ENCODE data around the gene AOAH.

The AOAH gene

DNA sequence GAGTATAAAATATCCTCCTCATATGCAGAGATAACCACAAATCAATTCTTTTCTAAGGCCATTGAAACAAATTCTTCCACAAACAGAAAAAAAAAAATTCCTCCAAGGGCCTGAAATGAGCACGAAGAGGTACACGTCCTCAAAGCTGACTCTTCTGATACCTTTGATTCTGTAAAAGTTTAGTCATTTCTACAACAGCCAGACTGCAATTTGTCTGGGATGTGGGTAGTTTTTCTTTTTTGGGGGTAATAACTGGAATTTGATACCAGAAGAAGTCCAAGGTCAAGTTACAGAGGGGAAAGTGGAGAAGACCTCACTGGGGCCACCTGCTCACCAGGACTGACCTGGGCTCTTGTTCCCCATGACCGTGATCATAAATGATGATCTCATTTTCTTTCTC is 121.8 kb downstream of the AOAH start:
- DNase-seq (ENCODE audit: low read depth in 3 of 3), result no peak

DNA sequence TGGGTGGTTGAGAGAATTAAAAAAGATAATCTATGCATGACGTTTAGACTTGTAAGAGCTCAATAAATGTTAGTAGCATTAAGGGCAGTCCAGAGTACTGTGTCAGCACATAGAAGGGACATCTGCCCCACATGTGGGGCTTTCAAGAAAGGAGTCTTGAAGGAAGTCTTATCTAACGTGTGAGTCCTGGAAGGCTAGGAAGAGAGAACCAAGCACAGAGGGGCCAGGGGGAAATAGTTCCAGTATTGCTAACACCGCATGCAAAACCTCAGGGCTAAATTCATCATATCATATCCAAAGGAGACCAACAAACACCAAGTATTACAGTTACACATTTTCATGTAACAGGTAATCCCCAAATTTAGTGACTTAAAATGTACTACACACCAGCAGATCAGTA is 122.7 kb downstream of the AOAH start:
- DNase-seq (ENCODE audit: low read depth in 3 of 3), result no peak

DNA sequence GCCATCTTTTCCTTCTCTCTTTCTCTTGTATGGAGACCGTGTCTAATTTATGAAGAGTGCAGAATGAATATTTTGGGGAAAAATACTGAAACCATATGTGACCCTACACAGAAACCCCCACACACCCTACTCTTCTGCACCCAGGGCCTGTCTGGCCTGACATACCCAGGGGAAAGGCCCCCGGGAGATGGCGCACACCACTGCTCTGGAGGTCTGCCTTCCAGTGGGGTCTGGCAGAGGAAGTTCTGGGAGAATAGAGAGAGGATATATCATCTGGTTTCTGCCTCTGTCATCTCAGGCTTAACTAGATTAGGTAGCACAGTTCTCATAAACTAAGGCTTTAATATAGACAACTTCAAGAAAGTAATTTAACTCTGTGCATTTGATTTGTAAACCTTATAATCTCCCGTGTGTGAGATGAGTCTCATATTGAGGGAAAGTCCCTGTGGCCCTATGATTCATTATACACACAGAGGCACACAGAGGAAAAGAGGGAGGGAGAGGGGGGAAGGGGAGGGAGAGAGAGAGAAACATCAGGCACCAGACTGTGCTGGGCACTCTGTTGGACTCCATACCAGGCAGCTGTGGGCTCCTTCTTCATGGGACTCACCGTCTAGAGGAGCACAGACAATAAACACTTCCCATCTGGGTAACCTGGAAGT is 123.3 kb downstream of the AOAH start:
- no peak for DNase-seq (ENCODE audit: low read depth in 3 of 3)

DNA sequence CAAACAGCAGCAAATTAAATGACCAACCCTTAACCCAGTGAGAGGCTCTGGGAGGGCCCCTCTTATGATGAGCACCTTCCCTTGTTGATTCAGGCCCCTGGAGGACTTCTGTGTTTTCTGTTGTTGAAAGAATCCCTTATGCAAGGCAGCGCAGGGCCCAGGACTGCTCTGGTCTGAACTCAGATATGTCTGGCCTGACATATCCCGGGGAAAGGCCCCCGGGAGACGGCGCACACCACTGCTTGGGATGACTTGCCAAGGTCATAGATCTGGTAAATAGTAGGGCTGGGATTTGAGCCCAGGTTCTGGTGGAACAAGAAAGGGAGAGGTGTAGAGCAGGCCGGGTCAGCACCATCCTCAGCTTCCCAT is 124.0 kb downstream of the AOAH start:
- no peak for DNase-seq (ENCODE audit: low read depth in 3 of 3)

DNA sequence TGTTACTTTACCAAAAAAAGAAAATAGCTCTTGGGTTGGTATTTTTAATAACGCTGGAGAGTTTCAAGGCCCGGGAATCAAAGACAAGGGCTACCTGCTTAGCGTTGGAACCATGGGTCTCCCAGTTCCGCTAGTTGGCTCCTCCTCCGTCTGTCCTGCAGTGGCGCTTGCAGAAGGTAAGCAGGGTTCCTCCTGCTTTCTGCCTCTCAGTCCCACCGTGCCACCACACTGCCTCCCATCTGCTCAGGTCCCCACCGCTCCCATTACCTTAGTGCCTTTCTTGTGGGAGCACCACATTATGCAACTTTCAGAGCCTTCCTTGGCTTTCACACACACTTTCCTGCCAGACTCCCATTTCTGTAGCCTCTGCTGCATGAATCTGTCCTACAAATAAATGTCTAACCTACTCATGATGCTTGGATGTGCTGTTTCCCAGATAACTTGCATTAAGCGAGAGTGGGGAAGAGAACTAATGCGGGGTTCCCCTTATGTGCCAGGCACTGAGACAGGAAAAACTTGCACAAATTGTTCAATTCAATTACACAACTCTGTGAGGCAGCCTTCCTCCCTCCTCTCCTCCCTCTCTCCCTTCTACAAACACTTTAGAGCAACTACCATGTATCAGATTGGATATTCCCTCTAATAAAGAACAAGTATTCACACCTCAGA is 124.5 kb downstream of the AOAH start:
- no peak for DNase-seq (ENCODE audit: low read depth in 3 of 3)

DNA sequence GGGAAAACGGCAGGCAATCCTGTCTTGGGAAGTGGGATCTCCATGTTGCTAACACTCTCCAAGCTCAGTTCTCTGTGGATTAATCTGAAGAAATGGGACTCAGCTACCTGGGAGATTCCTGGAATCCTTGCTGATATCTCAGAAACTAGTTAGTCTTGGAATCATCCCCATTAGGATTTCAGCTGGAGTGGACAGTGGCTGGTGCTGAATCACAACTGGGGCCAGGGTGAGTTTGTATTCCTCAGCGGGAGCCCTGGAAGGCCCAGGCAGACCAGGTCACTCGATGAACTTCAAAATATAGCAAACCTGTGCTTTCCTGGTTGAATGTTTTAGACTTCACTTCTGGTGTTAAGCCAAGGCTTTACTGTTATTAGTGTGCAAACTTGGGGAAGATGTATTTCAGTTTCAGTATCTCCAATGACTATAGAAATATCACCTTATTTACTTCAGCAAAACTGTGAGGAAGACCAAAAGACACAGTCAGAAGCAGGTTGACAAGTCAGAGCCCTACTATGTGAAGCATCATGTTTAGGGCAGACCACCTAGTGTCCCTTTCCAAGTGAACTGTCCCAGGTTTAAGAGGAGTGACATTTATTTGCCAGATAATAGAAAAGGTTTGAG is 126.1 kb downstream of the AOAH start:
- no peak for DNase-seq (ENCODE audit: low read depth in 3 of 3)

DNA sequence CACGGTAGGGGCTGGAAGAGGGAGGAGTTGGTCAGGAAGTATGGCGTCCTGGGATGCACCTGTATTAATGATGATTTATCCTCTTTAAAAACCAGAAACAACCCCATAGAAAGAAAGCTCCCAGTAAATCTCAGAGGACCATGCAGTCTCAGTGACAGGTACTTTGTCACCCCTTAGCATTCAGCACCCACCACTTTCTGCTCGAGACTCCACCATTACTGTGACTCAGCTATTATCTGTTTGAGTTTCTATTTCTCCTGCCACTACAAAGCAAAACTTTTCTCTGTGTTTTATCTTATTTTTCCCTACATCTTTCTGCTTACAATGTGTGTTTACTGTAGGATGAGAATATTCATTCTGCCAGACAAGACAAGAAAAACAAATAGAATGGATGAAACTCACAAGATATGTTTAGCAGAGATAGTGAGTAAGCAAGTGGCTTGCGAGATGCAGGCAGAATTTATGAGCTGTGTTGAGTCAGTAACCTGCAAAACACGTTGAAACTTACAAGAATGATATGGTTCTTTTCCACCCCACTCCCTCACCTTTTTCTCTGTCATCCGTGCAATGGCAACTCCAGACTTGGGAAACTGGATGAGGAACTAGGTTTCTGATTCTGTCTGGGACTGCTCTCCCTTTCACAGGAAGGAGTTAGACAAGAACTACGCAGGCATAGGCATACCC is 127.1 kb downstream of the AOAH start:
- DNase-seq (ENCODE audit: low read depth in 3 of 3), result no peak

DNA sequence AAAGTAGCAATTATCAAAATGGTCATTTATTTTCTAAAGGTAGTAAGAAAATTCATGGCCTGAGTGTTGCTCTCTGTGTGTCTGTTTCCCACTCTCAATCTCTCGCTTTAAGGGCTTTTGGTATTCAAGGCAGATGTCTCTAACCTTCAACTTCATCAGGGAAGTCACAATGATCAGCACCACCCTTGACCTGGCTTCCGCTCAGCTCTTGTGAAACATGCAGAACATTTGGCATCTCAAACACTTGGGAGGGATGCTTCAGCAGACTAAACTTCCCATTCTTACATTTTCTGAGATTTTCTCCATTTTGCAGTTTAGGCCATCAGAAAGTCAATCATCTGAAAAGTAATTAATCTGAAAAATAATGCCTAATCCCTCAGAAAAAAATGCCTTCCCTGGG is 129.8 kb downstream of the AOAH start:
- no peak for DNase-seq (ENCODE audit: low read depth in 3 of 3)

DNA sequence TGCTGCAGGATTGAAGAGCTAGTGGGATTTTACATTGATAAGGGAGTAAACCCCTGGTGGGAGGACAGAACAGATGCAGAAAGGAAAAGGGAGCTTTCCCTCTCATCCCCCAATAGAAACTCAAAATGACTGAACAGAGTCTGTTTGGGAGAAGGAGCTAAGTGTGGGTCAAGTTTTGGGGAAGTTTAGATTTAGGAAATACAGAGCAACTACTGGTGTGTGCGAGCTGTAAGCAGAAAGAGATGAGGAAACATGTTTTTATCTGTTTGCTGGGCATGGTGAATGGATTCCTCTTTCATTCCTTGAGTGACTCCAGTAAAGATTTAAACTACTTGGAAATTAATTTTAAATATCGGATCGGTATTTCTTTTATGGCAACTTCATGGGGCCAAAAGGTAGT is 132.7 kb downstream of the AOAH start:
- DNase-seq (ENCODE audit: low read depth in 3 of 3), result no peak

DNA sequence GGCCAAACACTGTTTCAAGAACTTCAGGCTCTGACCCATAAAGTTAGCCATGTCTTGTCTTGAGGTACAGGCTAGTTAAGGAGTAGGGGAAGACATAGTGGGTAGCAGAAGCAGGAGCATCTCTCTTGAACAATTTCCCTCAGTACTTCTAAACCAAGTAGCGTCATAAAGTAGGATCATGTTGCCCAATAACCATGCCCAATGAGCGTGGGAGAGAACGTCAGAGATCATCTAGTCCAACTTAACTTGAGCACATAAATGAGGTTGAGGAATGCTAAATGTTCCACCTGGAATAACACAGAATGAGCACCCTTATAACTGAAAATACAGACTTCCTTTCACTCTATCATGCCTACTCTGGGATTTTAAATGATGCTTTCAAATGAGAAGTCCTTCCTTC is 134.9 kb downstream of the AOAH start:
- no peak for DNase-seq (ENCODE audit: low read depth in 3 of 3)

DNA sequence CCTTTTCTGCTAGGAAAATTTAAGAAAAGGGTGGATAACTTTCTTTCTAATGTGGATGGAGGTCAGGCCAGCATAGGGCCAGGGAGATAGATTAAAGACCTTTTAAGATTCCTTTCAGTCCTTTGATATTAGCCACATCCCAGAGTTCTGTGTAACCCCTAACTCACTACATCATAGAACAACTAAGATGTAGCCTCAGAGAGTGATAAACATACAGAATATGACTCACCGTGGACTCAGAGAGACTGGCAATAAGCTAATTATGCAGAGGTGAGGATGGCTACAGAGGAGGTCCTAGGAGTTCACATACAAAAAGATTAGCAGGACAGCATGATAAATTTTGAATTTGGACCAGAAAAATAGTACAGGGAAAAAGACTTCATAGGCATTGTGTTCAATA is 141.0 kb downstream of the AOAH start:
- no peak for DNase-seq (ENCODE audit: low read depth in 3 of 3)

DNA sequence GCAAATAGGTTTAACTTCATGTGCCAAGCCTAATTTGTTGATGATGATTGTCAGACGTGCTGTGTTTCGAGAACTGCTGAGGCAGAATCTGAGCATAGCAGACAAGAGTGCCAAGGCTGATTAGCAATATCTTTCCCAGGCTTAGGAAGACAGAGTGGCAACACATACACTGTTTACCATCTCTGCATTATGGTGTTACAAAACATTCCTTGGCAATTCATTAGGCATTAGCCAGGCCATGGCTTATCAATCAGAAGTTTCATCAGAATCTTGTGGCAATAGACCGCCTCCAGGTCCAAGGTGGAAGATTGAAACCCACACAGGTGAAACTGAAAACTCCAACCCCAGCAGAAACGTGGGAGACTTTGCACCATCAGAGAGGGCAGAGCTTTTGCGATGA is 148.5 kb downstream of the AOAH start:
- no peak for DNase-seq (ENCODE audit: low read depth in 3 of 3)

DNA sequence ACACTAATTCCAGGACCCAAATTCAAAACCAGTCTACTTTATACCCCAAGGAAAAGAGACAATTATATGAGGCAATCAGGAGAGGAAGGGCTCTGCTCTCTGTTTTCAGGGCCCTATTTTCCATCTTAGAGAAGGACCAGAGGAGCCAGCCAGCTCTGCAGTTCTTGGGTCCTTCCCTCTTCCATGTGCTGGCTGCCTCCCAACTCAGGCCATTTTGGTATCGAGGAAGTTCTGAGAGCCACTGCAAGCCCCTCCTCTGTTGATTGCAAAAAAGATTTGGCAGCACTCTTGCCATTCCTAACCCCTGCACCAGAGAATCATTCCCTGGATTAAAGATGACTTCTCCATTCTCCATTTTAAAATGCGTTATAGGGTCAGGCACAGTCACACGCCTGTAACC is 151.2 kb downstream of the AOAH start:
- no peak for DNase-seq (ENCODE audit: low read depth in 3 of 3)

DNA sequence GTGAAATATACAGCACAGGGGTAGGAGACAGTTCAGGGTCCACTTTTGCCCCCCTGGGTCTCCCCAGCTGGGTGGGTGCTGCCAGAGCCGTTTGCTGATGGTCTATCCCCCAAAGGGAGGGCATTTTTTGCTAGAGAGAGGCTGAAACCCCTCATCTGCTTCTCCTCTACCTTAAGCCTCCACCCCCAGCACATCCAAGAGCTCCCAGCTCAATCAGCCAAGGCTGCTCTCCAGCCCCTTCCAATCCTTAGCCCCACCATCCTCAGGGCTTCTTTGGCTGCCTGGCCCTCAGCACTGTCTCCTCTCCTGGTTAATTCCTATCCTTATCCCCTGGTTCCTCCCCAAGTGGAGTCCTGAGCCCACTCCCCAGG is 153.1 kb downstream of the AOAH start:
- no peak for DNase-seq (ENCODE audit: low read depth in 3 of 3)

DNA sequence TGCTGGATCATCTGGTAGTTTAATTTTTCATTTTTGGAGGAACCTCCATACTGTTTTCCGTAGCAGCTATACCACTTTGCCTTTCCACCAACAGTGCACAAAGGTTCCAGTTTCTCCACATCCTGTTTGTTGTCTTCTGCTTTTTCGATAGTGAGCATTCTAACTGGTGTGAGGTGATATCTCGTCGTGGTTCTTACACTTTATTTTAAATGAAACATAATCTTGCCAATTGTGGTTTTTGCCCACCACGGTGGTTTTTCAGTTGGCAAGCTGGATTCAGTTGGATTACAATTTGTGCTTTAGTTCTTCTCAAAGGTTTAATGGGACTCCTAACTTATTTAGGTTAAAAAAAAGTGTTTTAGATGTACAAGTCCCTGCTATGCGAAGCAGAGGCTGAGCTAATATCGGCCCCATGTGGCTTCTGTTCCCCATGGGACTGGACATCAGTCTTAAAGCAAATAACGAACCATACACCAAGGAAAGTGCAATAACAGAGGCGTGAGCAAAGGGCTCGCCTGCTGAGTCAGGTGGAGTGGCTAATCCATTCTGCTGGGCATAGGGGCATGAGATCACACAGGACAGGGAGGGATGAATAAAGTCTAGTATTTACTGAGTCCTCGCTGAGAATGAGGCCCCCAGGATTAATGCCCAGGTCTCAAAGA is 153.6 kb downstream of the AOAH start:
- DNase-seq (ENCODE audit: low read depth in 3 of 3), result no peak

DNA sequence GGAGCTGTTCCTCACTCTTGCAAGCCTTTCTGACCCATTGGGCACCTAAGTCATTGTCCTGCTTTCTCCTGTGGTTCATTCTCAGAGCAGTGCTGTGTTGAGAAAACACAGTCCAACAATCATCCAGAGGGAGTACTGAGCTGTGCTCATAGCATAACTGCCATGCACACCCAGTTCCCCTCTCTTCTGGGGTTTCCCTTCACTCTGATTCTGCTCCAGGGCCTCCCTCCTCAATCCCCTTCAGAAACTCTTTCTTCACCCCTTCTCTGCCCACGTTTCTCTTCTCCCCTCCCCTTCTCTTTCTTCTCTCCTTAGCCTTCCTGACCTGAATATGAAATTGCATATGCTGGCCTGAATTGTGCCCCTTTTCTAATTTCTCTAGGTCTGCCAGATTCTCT is 155.8 kb downstream of the AOAH start:
- DNase-seq (ENCODE audit: low read depth in 3 of 3), result no peak

DNA sequence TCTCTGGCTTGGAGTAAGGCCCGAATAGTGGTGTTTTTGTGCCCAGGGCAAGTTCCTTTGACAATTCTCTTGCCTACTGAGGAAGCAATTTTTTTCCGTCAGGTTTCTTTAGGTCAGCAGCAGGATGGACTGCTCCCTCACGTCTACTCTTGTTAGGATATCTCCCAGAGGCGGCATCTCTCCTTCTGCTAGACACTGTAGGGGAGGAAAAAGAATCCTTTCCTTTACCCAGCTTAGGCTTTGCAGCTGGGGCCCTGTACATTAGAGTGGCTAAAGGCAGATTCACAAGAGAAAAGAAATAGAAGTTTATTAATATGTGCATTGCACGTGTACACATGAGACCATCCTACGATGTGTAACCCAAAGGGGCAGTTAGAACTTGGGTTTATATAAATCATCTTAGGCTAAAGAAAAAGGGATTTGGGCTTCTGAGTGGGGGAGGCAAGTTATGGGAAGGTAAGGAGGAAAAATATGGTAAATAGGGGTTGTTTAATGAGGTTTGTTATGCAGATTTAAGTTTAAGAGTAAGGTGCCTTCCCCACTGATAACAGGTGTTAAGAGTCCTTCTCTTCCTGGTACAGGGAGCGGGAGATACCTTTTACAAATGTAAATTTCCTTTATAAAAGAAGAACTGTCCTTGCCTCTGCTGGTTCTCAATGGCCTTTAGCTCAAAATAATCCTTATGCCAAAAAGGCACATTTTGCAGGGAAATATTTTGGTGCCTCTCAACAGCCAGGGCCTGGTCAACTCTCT is 156.4 kb downstream of the AOAH start:
- no peak for DNase-seq (ENCODE audit: low read depth in 3 of 3)

DNA sequence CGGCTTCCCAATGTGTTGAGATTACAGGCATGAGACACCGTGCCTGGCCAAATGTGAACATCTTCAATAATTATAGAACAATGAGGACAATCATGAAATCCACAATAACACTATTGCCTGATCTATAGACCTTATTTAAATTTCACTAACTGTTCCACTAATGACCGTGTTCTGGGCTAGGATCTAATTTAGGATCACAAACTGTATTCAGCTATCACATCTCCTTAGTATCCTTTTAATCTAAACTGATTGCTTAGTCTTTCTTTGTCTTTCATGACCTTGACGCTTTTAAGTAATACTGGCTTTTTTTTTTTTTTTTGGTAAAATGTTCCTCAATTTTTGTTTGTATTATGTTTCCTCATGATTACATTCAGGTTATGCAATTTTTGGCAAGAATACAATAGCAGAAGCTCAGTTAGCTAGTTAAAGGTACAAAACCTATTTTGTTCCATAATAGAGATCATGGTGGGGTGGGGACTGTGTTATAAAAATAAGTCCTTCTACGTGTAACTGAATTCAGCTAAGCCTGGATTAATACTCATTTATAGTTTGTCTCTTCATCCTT is 158.4 kb downstream of the AOAH start:
- no peak for DNase-seq (ENCODE audit: low read depth in 3 of 3)

DNA sequence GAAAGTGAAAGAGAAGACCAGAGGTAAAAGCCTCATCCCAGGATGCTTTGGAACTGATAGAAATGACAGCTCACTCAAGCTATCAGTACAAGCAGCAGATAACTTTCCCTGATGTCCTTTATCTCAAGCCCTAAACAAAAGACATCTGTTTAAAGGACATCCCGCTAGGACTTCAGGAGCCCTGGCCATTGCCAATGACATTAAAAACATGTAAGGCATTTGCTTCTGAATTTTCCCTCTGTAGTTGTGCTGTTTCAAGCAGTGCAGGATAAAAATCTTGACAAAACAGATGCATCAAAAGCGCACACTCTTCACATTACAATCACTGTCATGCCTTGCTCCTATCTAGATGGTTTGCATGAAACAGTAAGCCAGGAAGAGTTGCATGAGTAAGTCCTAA is 159.8 kb downstream of the AOAH start:
- DNase-seq (ENCODE audit: low read depth in 3 of 3), result no peak

DNA sequence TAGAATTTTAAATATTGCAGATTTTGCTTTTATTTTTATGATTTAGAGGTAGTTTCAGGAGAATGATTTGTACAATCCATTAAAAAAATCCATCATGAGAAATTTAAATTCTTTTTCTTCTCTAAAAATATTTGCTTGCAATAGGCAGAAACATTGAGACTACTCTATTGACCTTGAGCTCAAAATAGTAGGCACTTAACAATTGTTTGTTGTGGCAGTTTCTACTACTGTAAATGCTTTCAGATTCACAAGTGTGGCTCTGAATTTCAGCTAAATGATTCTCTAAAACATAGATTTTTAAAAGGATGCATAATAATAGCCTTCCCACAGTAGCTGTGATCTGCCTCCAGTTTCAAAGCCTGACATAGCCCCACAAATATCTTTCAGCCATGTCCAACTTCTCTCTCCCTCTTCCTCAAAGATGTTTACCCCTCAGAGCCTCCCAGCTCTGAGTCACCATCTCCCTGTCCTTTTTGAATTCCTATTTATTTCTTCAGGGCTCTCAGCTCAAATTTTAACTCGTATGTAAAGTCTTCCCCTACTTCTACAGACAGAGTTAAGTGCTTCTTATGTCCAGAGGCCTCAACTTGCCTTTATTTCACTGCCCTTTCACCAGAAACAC is 160.5 kb downstream of the AOAH start:
- no peak for DNase-seq (ENCODE audit: low read depth in 3 of 3)

DNA sequence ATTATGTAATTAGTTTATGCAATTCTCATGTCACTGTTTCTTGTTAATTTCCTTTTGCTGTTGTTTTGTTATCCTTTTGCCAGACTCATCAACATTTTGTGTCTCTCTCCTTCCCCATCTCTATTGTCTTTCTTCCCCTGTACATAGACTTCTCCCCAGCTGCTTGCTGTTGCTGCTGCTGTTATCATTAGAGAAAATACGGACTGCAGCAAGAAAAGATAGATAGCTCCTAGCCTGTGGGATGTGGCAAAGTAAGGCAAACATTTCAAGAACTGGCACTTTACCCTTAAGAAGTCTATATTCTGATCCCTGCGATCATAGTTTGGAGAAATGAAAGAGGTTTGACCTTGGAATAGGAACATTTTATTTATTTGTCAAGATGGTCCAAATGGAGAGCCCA is 162.2 kb downstream of the AOAH start:
- DNase-seq (ENCODE audit: low read depth in 3 of 3), result no peak

All from stimulated activated CD4-positive, alpha-beta T cell treated with anti-CD3 and anti-CD28 coated beads, TNF-alpha, amount 100 ng/mL, for 24 hours (primary cell).